Panc1 (cell line): Measurements from ENCODE around the gene GPHN. TPM values are rescaled to one million over a fixed set of nuclear protein-coding genes. Genes with fewer than 3 reads are reported as not detected.

ENCODE experiments used
- ATAC-seq: fragments of 200-7000 bp; cut with Tn5 transposase; 2 replicates; pipeline ENCODE4 v1.9.1; 2020; ENCODE audit warnings: mild to moderate bottlenecking, moderate library complexity
- BruUV-seq: library from RNA; stranded (reverse); fragments of 400-500 nt; replicated peaks from 2 replicates; lab custom pipeline; 2021; lab: Mats Ljungman, UMichigan
- CTCF ChIA-PET: fragments of 300-600 bp; sonication (Branson Sonifier 250); formaldehyde crosslinking; loops from one replicate; lab custom pipeline; 2022; ENCODE audit warnings: antibody characterized with exemption; lab: Charles Lee
- POLR2A ChIA-PET: fragments of 300-600 bp; sonication (Branson Sonifier 250); formaldehyde crosslinking; loops from one replicate; lab custom pipeline; 2022; ENCODE audit warnings: antibody characterized with exemption; lab: Charles Lee
- DNase-seq: peaks from one replicate; pipeline ENCODE4 v3.0.0-alpha.2; 2010; ENCODE audit warnings: low read depth, low spot score
- H3K27ac ChIP-seq: 2 replicates; pipeline ENCODE4 v1.5.1; 2011; ENCODE audit warnings: mild to moderate bottlenecking, low read length, inconsistent platforms
- H3K27me3 ChIP-seq: fragments of 200-500 bp; sonication (Bioruptor generic); 2 replicates; pipeline ENCODE4 v1.6.0; 2014; ENCODE audit warnings: low read length, inconsistent platforms; ENCODE audit not compliant: control insufficient read depth, insufficient read depth
- H3K36me3 ChIP-seq: fragments of 200-500 bp; sonication (Bioruptor generic); 2 replicates; pipeline ENCODE4 v1.5.1; 2014; ENCODE audit warnings: inconsistent platforms, mild to moderate bottlenecking, low read length, moderate library complexity; ENCODE audit not compliant: control insufficient read depth, insufficient read depth
- H3K4me1 ChIP-seq: 2 replicates; pipeline ENCODE4 v1.5.1; 2011; ENCODE audit warnings: inconsistent platforms, mild to moderate bottlenecking, low read length, moderate library complexity; ENCODE audit not compliant: control insufficient read depth, insufficient read depth
- H3K4me3 ChIP-seq, 2 experiments: 2 replicates each; pipeline ENCODE4 v1.5.1; 2011 to 2012; ENCODE audit warnings: low read depth in 2 of 2, low read length in 2 of 2, mild to moderate bottlenecking in 2 of 2, inconsistent platforms in 1 of 2, moderate library complexity in 1 of 2
- H3K9me3 ChIP-seq: fragments of 200-500 bp; sonication (Bioruptor generic); 2 replicates; pipeline ENCODE4 v1.5.1; 2014; ENCODE audit warnings: low read depth, mild to moderate bottlenecking, inconsistent platforms, low read length, moderate library complexity; ENCODE audit not compliant: control insufficient read depth, insufficient read depth
- CTCF ChIP-seq: fragments of 450-650 bp; IDR thresholded peaks from 2 replicates; pipeline ENCODE4 v1.5.1; 2017; ENCODE audit warnings: mild to moderate bottlenecking
- POLR2AphosphoS5 ChIP-seq: IDR thresholded peaks from 2 replicates; pipeline ENCODE4 v1.6.1; 2012; ENCODE audit warnings: mild to moderate bottlenecking, low read depth, low read length, moderate library complexity
- REST ChIP-seq, 2 experiments: IDR thresholded peaks; 2 replicates each; pipeline ENCODE4 v1.6.1; 2011 to 2012; ENCODE audit warnings: low read depth in 2 of 2, control low read depth in 1 of 2, low read length in 1 of 2, mild to moderate bottlenecking in 1 of 2, moderate library complexity in 1 of 2; ENCODE audit not compliant: insufficient read depth in 1 of 2
- SIN3A ChIP-seq: IDR thresholded peaks from 2 replicates; pipeline ENCODE4 v1.6.1; 2012; ENCODE audit warnings: low read depth, mild to moderate bottlenecking, low read length, moderate library complexity, borderline replicate concordance; ENCODE audit not compliant: insufficient read depth
- TCF7L2 ChIP-seq: IDR thresholded peaks from 2 replicates; pipeline ENCODE4 v1.6.1; 2011; ENCODE audit warnings: mild to moderate bottlenecking, low read depth, low read length, inconsistent platforms
- in situ Hi-C: cut with HindIII; loops from 2 replicates; pipeline ENCODE4 v1.10.0; 2016; ENCODE audit warnings: low sequenced_read_pairs, low pct_unique_long_range_greater_than_20kb
- intact Hi-C: fragments of 100-400 bp; cut with micrococcal nuclease; formaldehyde crosslinking; loops from one replicate; pipeline ENCODE4 v1.10.0; 2022; ENCODE audit not compliant: unreplicated experiment
- total RNA-seq: library from RNA; stranded (reverse); gene quantifications from one replicate; pipeline ENCODE4 v1.2.1, GENCODE V29; 2021; ENCODE audit not compliant: unreplicated experiment

The GPHN gene
- total RNA-seq, 1 experiment from 2014 or later, result 26.6 TPM

DNA sequence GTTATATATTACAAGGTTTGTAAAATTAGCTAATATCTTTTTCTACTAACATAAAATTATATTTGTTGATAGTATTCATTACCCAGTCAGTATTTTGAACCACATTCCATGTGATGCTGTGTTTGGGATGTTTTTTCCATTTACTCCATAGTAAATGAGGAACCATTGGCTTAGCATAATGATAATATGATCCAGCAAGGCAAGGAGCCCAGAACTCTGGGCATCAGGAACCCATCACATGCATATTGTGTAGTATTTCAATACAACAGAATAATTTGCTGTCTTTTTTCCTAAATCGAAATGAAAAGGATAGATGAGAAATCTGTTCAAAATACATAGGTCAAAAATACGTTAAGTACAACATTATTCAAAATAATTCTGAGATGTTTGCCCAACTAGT is 632.6 kb downstream of the GPHN start:
- no peak for ATAC-seq
- Histone ChIP-seq H3K36me3 (peaks cover 3% of the 10 kb centered on the region; the same call in 1 of the 2 replicates), H3K27me3 (no peaks in the 10 kb centered on the region), H3K9me3 (no peaks in the 10 kb centered on the region), H3K4me1 (no peaks in the 10 kb centered on the region), H3K4me3 (no peak overlapping the region), H3K27ac (no peak overlapping the region)
- in situ Hi-C loops (no loop called here), intact Hi-C loops (no loop called here)
- DNase-seq, result no peak
- BruUV-seq, result no TSS peak
- TF ChIP-seq POLR2AphosphoS5, result no peak
- TF ChIP-seq SIN3A, result no peak
- no peak for TF ChIP-seq REST (IDR thresholded peaks at IDR 0.05; ENCODE audit: insufficient read depth in 1 of 2, low read depth in 2 of 2, low read length in 1 of 2)
- no peak for TF ChIP-seq CTCF
- no peak for TF ChIP-seq TCF7L2
- POLR2A ChIA-PET, result no interaction called here
- CTCF ChIA-PET, result interaction anchor here (0.7 to 0.9 kb wide), 2 partner anchors 183 to 281 kb away, joined by 3 to 5 read pairs; no protein-coding TSS in a partner anchor

- Histone ChIP-seq H3K4me1 (no peaks in the 10 kb centered on the region), H3K9me3 (no peaks in the 10 kb centered on the region), H3K27ac (no peak overlapping the region), H3K36me3 (peaks cover 3% of the 10 kb centered on the region; the same call in 1 of the 2 replicates), H3K4me3 (no peak overlapping the region), H3K27me3 (no peaks in the 10 kb centered on the region)
- no TSS peak for BruUV-seq
- POLR2A ChIA-PET, result no interaction called here
- no peak for TF ChIP-seq POLR2AphosphoS5
- TF ChIP-seq CTCF, result no peak
- no peak for TF ChIP-seq SIN3A
- no peak for TF ChIP-seq REST (IDR thresholded peaks at IDR 0.05; ENCODE audit: insufficient read depth in 1 of 2, low read depth in 2 of 2, low read length in 1 of 2)
- no peak for TF ChIP-seq TCF7L2
- CTCF ChIA-PET, result interaction anchor here (0.9 kb wide), 1 partner anchor 182 kb away, joined by 3 read pairs; no protein-coding TSS in a partner anchor
- in situ Hi-C loops, result no loop called here
- intact Hi-C loops, result no loop called here
- ATAC-seq (no peak), DNase-seq (no peak)
These were observed 633.4 kb downstream of the GPHN start for GRCh38 chr14:67141146-67141900.
